Measurements from ENCODE around the gene CHMP4A. TPM values are rescaled to one million over a fixed set of nuclear protein-coding genes. Genes with fewer than 3 reads are reported as not detected.
A peak's percentile ranks its signal among the peaks of the same experiment; 100 is the strongest.

The CHMP4A gene
- total and polyA plus RNA-seq, 2 of the 13 experiments (the other 11 are each of a cell fraction or from before 2014, with no cell fraction given), result 83.6 to 113 TPM

- peak; percentile 99 for TF ChIP-seq SRY (CRISPR knock-in tag; IDR thresholded peaks at IDR 0.05)
- no peak for TF ChIP-seq GABPA (IDR thresholded peaks at IDR 0.05; ENCODE audit: low read depth, low read length)
- TF ChIP-seq GABPA (CRISPR knock-in tag; IDR thresholded peaks at IDR 0.05; ENCODE audit: low read depth), result no peak
- TF ChIP-seq ZNF777 (CRISPR knock-in tag; IDR thresholded peaks at IDR 0.05), result peak; percentile 75
- peak; percentile 96 for TF ChIP-seq TIGD3 (CRISPR knock-in tag; IDR thresholded peaks at IDR 0.05; ENCODE audit: borderline replicate concordance)
- TF ChIP-seq ZNF317 (CRISPR knock-in tag; IDR thresholded peaks at IDR 0.05), result peak; percentile 94
- peak in 1 of 2 experiments; percentile 71; a peak in 1 of 4 replicates for TF ChIP-seq REST (IDR thresholded peaks at IDR 0.05; ENCODE audit: borderline replicate concordance in 1 of 2, low read depth in 1 of 2, low read length in 2 of 2)
- TF ChIP-seq HNRNPLL (IDR thresholded peaks at IDR 0.05; ENCODE audit: low read depth, low read length, poor library complexity, severe bottlenecking), result peak; percentile 97
- peak; percentile 80 for TF ChIP-seq ZNF629 (CRISPR knock-in tag; conservative IDR thresholded peaks at IDR 0.05)
- peak; percentile 79 for TF ChIP-seq SIX1 (CRISPR knock-in tag; IDR thresholded peaks at IDR 0.05; ENCODE audit: borderline replicate concordance)
- peak; percentile 76 for TF ChIP-seq HOXA7 (CRISPR knock-in tag; IDR thresholded peaks at IDR 0.05)
- TF ChIP-seq TFE3 (CRISPR knock-in tag; IDR thresholded peaks at IDR 0.05), result peak; percentile 74
- peak; percentile 88; the same call in 1 of the 2 replicates for TF ChIP-seq ZNF720 (CRISPR knock-in tag; IDR thresholded peaks at IDR 0.05)
- no peak for TF ChIP-seq IKZF1 (IDR thresholded peaks at IDR 0.05)
- 0 out of 2 replicates have a peak, but pooled peaks have one; percentile 82 for TF ChIP-seq MTF2 (CRISPR knock-in tag; IDR thresholded peaks at IDR 0.05; ENCODE audit: borderline replicate concordance)
- peak; percentile 99 for TF ChIP-seq ZFP37 (CRISPR knock-in tag; IDR thresholded peaks at IDR 0.05; ENCODE audit: borderline replicate concordance)
- peak; percentile 95 for TF ChIP-seq MTERF4 (CRISPR knock-in tag; IDR thresholded peaks at IDR 0.05)
- peak; percentile 52; the same call in 1 of the 2 replicates for TF ChIP-seq ZNF274 (CRISPR knock-in tag; IDR thresholded peaks at IDR 0.05)
- peak; percentile 91; the same call in 1 of the 2 replicates for TF ChIP-seq ZNF138 (CRISPR knock-in tag; IDR thresholded peaks at IDR 0.05; ENCODE audit: low read depth)
- TF ChIP-seq ZNF225 (CRISPR knock-in tag; IDR thresholded peaks at IDR 0.05), result peak; percentile 100
These were observed 2.4 kb upstream of the CHMP4A start, which contains the start of gene MDP1 (continued) for GRCh38 chr14:24215495-24216344.

Measured in HepG2 (cell line).